Measurements from ENCODE around the gene NOL7. TPM values are rescaled to one million over a fixed set of nuclear protein-coding genes. Genes with fewer than 3 reads are reported as not detected.

NOL7 gene
- total RNA-seq, 1 donor from 2014 or later, result 67.5 TPM

DNA sequence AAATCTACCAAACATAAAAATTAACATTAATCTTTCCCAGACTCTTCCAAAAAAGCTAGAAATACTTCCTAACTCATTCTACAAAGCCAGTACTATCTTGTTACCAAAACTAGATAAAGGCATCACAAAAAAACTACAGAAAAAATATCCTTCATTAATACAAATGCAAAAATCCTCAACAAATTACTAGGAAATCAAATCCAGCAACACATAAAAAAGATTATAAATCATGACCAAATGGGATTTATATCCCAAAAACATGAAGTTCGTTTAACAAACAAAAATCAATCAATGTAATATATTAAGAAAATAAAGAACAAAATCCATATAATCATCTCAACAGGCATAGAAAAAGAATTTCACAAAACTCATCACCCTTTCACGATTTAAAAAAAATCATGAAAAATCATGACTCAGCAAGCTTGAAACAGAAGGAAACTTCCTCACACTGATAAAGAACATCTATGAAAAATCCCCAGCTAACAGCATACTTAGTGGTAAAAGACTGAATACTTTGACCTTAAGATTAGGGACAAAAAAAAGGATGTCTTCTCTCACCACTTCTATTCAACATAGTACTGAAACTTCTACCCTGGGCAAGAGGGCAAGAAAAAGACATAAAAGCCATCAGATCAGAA, 53.3 kb downstream of the NOL7 start:
- TF ChIP-seq, protein P1, sequence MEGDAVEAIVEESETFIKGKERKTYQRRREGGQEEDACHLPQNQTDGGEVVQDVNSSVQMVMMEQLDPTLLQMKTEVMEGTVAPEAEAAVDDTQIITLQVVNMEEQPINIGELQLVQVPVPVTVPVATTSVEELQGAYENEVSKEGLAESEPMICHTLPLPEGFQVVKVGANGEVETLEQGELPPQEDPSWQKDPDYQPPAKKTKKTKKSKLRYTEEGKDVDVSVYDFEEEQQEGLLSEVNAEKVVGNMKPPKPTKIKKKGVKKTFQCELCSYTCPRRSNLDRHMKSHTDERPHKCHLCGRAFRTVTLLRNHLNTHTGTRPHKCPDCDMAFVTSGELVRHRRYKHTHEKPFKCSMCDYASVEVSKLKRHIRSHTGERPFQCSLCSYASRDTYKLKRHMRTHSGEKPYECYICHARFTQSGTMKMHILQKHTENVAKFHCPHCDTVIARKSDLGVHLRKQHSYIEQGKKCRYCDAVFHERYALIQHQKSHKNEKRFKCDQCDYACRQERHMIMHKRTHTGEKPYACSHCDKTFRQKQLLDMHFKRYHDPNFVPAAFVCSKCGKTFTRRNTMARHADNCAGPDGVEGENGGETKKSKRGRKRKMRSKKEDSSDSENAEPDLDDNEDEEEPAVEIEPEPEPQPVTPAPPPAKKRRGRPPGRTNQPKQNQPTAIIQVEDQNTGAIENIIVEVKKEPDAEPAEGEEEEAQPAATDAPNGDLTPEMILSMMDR (IDR thresholded peaks at IDR 0.05), result no peak

DNA sequence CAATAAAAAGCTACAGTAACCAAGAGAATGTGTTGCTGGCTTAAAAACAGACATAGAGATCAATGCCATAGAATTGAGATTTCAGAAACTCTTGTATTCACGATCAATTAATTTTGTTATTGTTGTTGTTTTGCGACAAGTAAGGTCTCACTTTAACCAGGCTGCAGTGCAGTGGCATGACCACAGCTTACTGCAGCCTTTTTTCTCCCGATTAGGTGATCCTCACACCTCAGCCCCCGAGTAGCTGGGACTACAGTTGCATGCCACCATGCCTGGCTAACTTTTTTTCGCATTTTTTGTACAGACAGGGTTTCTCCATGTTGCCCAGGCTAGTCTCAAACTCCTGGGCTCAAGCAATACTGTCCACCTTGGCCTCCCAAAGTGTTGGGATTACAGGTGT, 54.3 kb downstream of the NOL7 start:
- Mint-ChIP-seq H3K4me3 (no peak overlapping the region), H3K4me1 (peaks cover 65% of the 10 kb centered on the region), H3K27ac (no peak overlapping the region), H3K9me3 (peaks cover 5% of the 10 kb centered on the region), H3K27me3 (no peaks in the 10 kb centered on the region), H3K36me3 (ENCODE audit: low read depth) (peaks cover 13% of the 10 kb centered on the region)
- intact Hi-C loops (cut with micrococcal nuclease), result loop anchor here (5.0 kb wide), 1 partner anchor 33 kb away; no protein-coding TSS in a partner anchor
- no peak for DNase-seq
- no peak for ATAC-seq (ENCODE audit: low read depth)
- TF ChIP-seq, protein P1 (IDR thresholded peaks at IDR 0.05), result no peak
- POLR2A ChIA-PET, result no interaction called here
- CTCF ChIA-PET, result no interaction called here

More for the DNA sequence above, 53.3 kb downstream of the NOL7 start:
- Mint-ChIP-seq H3K36me3 (ENCODE audit: low read depth) (peaks cover 13% of the 10 kb centered on the region), H3K4me1 (peaks cover 74% of the 10 kb centered on the region), H3K27ac (no peak overlapping the region), H3K9me3 (peaks cover 2% of the 10 kb centered on the region), H3K27me3 (no peaks in the 10 kb centered on the region), H3K4me3 (no peak overlapping the region)
- intact Hi-C loops (cut with micrococcal nuclease), result loop anchor here (5.0 kb wide), 1 partner anchor 34 kb away; no protein-coding TSS in a partner anchor
- no peak for DNase-seq
- ChIA-PET CTCF (no interaction called here), POLR2A (interaction anchor here (0.6 to 1.4 kb wide), 2 partner anchors 53 to 128 kb away, joined by 4 to 6 read pairs; partner anchors contain the start of gene NOL7)
- ATAC-seq (ENCODE audit: low read depth), result no peak

Other genes starting within 250 kb of the NOL7 start
- gene GFOD1, start 127.7 kb upstream of the NOL7 start, total RNA-seq, result 8.3 and 8.4 TPM in 2 replicates
- 9.7 and 12.4 TPM in 2 replicates for gene SIRT5, start 40.7 kb upstream of the NOL7 start, total RNA-seq
- 30.7 and 34.7 TPM in 2 replicates for gene RANBP9, start 96.5 kb downstream of the NOL7 start, total RNA-seq
- gene MCUR1, start 199.2 kb downstream of the NOL7 start, total RNA-seq, result 13.6 and 14.1 TPM in 2 replicates